ENCODE results near the gene GORAB. TPM values are rescaled to one million over a fixed set of nuclear protein-coding genes. Genes with fewer than 3 reads are reported as not detected.

The GORAB gene
- polyA plus RNA-seq, 2 of the 4 experiments (the other 2 are of a cell fraction): 7.5 to 15.1 TPM

DNA sequence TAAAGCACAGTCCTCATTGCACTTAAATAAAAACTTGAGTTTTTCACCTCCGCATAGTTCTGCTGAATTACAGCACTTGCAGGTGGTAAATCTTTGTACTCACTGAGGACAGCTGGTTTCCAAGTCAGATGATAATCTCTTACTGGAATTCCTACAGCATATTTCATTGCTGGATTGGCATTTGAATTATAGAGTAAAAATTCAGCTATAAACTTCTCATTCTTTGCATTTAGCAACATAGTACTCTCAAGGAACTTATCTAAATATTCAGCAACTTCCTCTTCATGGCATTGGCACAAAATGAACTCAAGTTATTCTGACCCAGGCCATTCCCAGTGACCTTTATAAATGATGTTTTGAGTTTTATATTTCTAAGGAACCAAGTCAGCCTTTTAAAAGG, 23.4 kb downstream of the GORAB start:
- 87% methylated on average over 1 of the region's 1 CpG for WGBS (ENCODE audit: missing lambda C conversion rate)
- no peak for DNase-seq (ENCODE audit: low read depth in 1 of 2, low spot score in 1 of 2)
- no peak for ATAC-seq
- peaks cover 14% of the 10 kb centered on the region for H3K9me3 ChIP-seq
- no peak overlapping the region for H3K4me3 ChIP-seq
- no peaks in the 10 kb centered on the region for H3K4me1 ChIP-seq
- no peak overlapping the region for H3K27ac ChIP-seq
- ChIA-PET POLR2A (no interaction called here), CTCF (no interaction called here)
- no peak for FAIRE-seq
- TF ChIP-seq MAFK (IDR thresholded peaks at IDR 0.05; ENCODE audit: partially characterized antibody): no peak
- no peak for TF ChIP-seq GATA3 (IDR thresholded peaks at IDR 0.05; ENCODE audit: borderline replicate concordance)
- no peak for TF ChIP-seq RNF2 (IDR thresholded peaks at IDR 0.05; ENCODE audit: borderline replicate concordance, low read depth)
- no peak for TF ChIP-seq EHF (CRISPR knock-in tag; IDR thresholded peaks at IDR 0.05)
- TF ChIP-seq, protein P1, sequence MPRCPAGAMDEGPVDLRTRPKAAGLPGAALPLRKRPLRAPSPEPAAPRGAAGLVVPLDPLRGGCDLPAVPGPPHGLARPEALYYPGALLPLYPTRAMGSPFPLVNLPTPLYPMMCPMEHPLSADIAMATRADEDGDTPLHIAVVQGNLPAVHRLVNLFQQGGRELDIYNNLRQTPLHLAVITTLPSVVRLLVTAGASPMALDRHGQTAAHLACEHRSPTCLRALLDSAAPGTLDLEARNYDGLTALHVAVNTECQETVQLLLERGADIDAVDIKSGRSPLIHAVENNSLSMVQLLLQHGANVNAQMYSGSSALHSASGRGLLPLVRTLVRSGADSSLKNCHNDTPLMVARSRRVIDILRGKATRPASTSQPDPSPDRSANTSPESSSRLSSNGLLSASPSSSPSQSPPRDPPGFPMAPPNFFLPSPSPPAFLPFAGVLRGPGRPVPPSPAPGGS (IDR thresholded peaks at IDR 0.05): no peak
- no peak overlapping the region for H3K4me2 ChIP-seq

DNA sequence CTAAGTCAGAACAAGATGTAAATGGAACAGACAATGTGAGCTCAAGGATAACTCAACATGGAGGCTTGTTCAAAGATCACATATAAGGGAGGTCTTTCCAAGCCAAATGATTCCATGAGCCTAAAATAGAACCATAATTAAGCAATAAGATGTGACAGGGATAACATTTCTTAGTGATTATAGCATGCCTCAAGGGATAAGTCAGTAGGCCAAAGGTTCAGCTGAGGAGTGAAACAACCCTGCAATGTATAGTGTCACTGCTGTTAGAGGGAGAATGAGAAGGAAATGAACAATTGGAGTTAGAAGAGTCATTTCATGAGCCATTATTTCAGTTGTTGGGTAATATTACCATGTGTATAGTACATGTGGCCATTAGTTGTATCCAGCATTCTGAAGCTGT, 25.0 kb downstream of the GORAB start:
- H3K27ac ChIP-seq: no peak overlapping the region

DNA sequence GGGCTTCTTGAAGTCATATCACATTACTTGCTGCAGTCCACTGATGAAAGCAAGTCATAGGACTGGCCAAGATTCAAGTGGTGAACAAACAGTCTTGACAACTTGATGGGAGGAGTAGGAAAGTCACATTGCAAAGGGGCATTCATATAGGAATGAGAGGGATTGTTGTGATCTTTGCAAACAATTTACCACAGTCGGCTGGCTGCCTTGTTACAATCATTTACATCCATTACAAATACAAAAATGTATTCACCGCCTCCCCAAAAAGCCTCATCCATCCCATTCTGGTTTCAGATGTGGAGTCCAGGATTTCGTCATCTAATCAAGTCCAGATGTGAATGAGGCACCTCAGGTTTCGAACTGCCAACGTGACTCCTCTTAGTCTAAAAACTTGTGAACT, 26.8 kb downstream of the GORAB start:
- CTCF ChIA-PET: interaction anchor here (0.6 kb wide), 1 partner anchor 1319 kb away, joined by 4 read pairs; no protein-coding TSS in a partner anchor
- ATAC-seq: no peak
- no peak for FAIRE-seq
- Histone ChIP-seq H3K4me2 (no peak overlapping the region), H3K4me1 (peaks cover 10% of the 10 kb centered on the region; the same call in 2 of the 3 replicates), H3K9me3 (peaks cover 21% of the 10 kb centered on the region), H3K4me3 (no peak overlapping the region), H3K27ac (no peak overlapping the region)
- TF ChIP-seq CEBPB (IDR thresholded peaks at IDR 0.05): no peak
- no peak for TF ChIP-seq PHF8 (IDR thresholded peaks at IDR 0.05; ENCODE audit: borderline replicate concordance, low read depth)
- TF ChIP-seq, protein P2, sequence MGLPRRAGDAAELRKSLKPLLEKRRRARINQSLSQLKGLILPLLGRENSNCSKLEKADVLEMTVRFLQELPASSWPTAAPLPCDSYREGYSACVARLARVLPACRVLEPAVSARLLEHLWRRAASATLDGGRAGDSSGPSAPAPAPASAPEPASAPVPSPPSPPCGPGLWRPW (IDR thresholded peaks at IDR 0.05): no peak
- no peak for TF ChIP-seq MAFK (IDR thresholded peaks at IDR 0.05; ENCODE audit: partially characterized antibody)
- TF ChIP-seq TFCP2L1 (CRISPR knock-in tag; IDR thresholded peaks at IDR 0.05): no peak
- TF ChIP-seq NPAS2 (CRISPR knock-in tag; IDR thresholded peaks at IDR 0.05; ENCODE audit: borderline replicate concordance): no peak
- TF ChIP-seq MYC (IDR thresholded peaks at IDR 0.05; ENCODE audit: borderline replicate concordance, low read length): no peak
- TF ChIP-seq ZNF302 (CRISPR knock-in tag; IDR thresholded peaks at IDR 0.05): no peak
- TF ChIP-seq, protein P3, sequence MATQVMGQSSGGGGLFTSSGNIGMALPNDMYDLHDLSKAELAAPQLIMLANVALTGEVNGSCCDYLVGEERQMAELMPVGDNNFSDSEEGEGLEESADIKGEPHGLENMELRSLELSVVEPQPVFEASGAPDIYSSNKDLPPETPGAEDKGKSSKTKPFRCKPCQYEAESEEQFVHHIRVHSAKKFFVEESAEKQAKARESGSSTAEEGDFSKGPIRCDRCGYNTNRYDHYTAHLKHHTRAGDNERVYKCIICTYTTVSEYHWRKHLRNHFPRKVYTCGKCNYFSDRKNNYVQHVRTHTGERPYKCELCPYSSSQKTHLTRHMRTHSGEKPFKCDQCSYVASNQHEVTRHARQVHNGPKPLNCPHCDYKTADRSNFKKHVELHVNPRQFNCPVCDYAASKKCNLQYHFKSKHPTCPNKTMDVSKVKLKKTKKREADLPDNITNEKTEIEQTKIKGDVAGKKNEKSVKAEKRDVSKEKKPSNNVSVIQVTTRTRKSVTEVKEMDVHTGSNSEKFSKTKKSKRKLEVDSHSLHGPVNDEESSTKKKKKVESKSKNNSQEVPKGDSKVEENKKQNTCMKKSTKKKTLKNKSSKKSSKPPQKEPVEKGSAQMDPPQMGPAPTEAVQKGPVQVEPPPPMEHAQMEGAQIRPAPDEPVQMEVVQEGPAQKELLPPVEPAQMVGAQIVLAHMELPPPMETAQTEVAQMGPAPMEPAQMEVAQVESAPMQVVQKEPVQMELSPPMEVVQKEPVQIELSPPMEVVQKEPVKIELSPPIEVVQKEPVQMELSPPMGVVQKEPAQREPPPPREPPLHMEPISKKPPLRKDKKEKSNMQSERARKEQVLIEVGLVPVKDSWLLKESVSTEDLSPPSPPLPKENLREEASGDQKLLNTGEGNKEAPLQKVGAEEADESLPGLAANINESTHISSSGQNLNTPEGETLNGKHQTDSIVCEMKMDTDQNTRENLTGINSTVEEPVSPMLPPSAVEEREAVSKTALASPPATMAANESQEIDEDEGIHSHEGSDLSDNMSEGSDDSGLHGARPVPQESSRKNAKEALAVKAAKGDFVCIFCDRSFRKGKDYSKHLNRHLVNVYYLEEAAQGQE (IDR thresholded peaks at IDR 0.05): no peak
- no peak for TF ChIP-seq POLR2AphosphoS2 (conservative IDR thresholded peaks at IDR 0.05; ENCODE audit: low read length)
- no peak for DNase-seq (ENCODE audit: low read depth in 1 of 2, low spot score in 1 of 2)
- POLR2A ChIA-PET: no interaction called here
- 15% methylated on average over 5 of the region's 5 CpGs for WGBS (ENCODE audit: missing lambda C conversion rate)

More for the DNA sequence above, 25.0 kb downstream of the GORAB start:
- ATAC-seq: no peak
- no peak for FAIRE-seq
- TF ChIP-seq EP300 (IDR thresholded peaks at IDR 0.05) (no peak), CHD4 (IDR thresholded peaks at IDR 0.05; ENCODE audit: borderline replicate concordance) (no peak), SREBF2 (IDR thresholded peaks at IDR 0.05) (no peak), TP53 (CRISPR knock-in tag; IDR thresholded peaks at IDR 0.05) (no peak), CBX8 (IDR thresholded peaks at IDR 0.05) (no peak), MAZ (IDR thresholded peaks at IDR 0.05; ENCODE audit: borderline replicate concordance, low read depth, low read length) (no peak), PHF8 (IDR thresholded peaks at IDR 0.05; ENCODE audit: borderline replicate concordance, low read depth) (no peak), RNF2 (IDR thresholded peaks at IDR 0.05; ENCODE audit: borderline replicate concordance, low read depth) (no peak), EHMT2 (IDR thresholded peaks at IDR 0.05; ENCODE audit: low read depth) (no peak), CHD2 (IDR thresholded peaks at IDR 0.05; ENCODE audit: low read length, partially characterized antibody) (no peak)
- TF ChIP-seq, protein P4, sequence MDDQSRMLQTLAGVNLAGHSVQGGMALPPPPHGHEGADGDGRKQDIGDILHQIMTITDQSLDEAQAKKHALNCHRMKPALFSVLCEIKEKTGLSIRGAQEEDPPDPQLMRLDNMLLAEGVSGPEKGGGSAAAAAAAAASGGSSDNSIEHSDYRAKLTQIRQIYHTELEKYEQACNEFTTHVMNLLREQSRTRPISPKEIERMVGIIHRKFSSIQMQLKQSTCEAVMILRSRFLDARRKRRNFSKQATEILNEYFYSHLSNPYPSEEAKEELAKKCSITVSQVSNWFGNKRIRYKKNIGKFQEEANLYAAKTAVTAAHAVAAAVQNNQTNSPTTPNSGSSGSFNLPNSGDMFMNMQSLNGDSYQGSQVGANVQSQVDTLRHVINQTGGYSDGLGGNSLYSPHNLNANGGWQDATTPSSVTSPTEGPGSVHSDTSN (IDR thresholded peaks at IDR 0.05): no peak
- TF ChIP-seq, protein P5, sequence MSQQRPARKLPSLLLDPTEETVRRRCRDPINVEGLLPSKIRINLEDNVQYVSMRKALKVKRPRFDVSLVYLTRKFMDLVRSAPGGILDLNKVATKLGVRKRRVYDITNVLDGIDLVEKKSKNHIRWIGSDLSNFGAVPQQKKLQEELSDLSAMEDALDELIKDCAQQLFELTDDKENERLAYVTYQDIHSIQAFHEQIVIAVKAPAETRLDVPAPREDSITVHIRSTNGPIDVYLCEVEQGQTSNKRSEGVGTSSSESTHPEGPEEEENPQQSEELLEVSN (IDR thresholded peaks at IDR 0.05; ENCODE audit: borderline replicate concordance, low read depth): no peak
- ChIA-PET CTCF (no interaction called here), POLR2A (no interaction called here)
- DNase-seq (ENCODE audit: low read depth in 1 of 2, low spot score in 1 of 2): no peak
- H3K4me1 ChIP-seq: no peaks in the 10 kb centered on the region
- H3K4me3 ChIP-seq: no peak overlapping the region
- H3K4me2 ChIP-seq: no peak overlapping the region
- H3K9me3 ChIP-seq: peaks cover 21% of the 10 kb centered on the region
